Liver (tissue), 9 donors: ENCODE measurements around the gene DPH2. TPM values are rescaled to one million over a fixed set of nuclear protein-coding genes. Genes with fewer than 3 reads are reported as not detected.

Source experiments
- DNase-seq: peaks from one replicate; pipeline ENCODE4 v3.0.0-alpha.2; 2017; ENCODE audit warnings: low spot score
- H3K27ac ChIP-seq, 2 donors: one replicate each; pipeline ENCODE4 v1.7.0; 2013; ENCODE audit warnings: inconsistent platforms in 2 of 2, low read length in 2 of 2, control low read depth in 1 of 2, low read depth in 1 of 2, mild to moderate bottlenecking in 1 of 2
- H3K27me3 ChIP-seq, 4 donors: one replicate each; pipeline versions ENCODE4 v1.6.1 to v1.7.0; 2013; ENCODE audit warnings: low read length in 3 of 4, inconsistent platforms in 1 of 4, mild to moderate bottlenecking in 1 of 4, moderate library complexity in 1 of 4; ENCODE audit not compliant: control insufficient read depth in 4 of 4, insufficient read depth in 4 of 4
- H3K36me3 ChIP-seq, 4 donors: one replicate each; pipeline versions ENCODE4 v1.6.1 to v1.7.0; 2013; ENCODE audit warnings: low read length in 3 of 4, mild to moderate bottlenecking in 3 of 4, low read depth in 1 of 4, moderate library complexity in 1 of 4; ENCODE audit not compliant: control insufficient read depth in 4 of 4, insufficient read depth in 3 of 4
- H3K4me1 ChIP-seq, 4 donors: one replicate each; pipeline versions ENCODE4 v1.6.1 to v1.7.0; 2013; ENCODE audit warnings: low read length in 3 of 4, mild to moderate bottlenecking in 3 of 4, moderate library complexity in 1 of 4; ENCODE audit not compliant: control insufficient read depth in 4 of 4, insufficient read depth in 4 of 4
- H3K4me3 ChIP-seq, 3 donors: one replicate each; pipeline versions ENCODE4 v1.6.1 to v1.7.0; 2013; ENCODE audit warnings: low read length in 3 of 3, control low read depth in 1 of 3, low read depth in 1 of 3, mild to moderate bottlenecking in 1 of 3
- H3K9ac ChIP-seq, 2 donors: one replicate each; pipeline ENCODE4 v1.7.0; 2013; ENCODE audit warnings: low read length in 2 of 2, mild to moderate bottlenecking in 2 of 2, moderate library complexity in 2 of 2, control low read depth in 1 of 2, low read depth in 1 of 2
- H3K9me3 ChIP-seq, 4 donors: one replicate each; pipeline versions ENCODE4 v1.6.1 to v1.7.0; 2013; ENCODE audit warnings: low read length in 3 of 4; ENCODE audit not compliant: control insufficient read depth in 4 of 4
- ATF3 ChIP-seq: IDR thresholded peaks from 2 replicates; pipeline ENCODE4 v1.6.1; 2016; ENCODE audit warnings: antibody characterized with exemption
- CTCF ChIP-seq: fragments of 150-350 bp; IDR thresholded peaks from 2 replicates; pipeline ENCODE4 v1.5.1; 2017; ENCODE audit warnings: improper control_type of control experiment, low read depth, low read length; ENCODE audit not compliant: missing input control
- EGR1 ChIP-seq, 2 donors: IDR thresholded peaks; 2 replicates each; pipeline ENCODE4 v1.6.1; 2016 to 2018; ENCODE audit warnings: antibody characterized with exemption in 2 of 2, low read depth in 2 of 2
- FOXA1 ChIP-seq: IDR thresholded peaks from 2 replicates; pipeline ENCODE4 v1.6.1; 2016; ENCODE audit warnings: antibody characterized with exemption
- FOXA2 ChIP-seq: IDR thresholded peaks from 2 replicates; pipeline ENCODE4 v1.6.1; 2016; ENCODE audit warnings: antibody characterized with exemption
- HNF4A ChIP-seq, 2 donors: conservative IDR thresholded peaks; 2 replicates each; pipeline ENCODE4 v1.6.1; 2016; ENCODE audit warnings: antibody characterized with exemption in 2 of 2, mild to moderate bottlenecking in 2 of 2
- HNF4G ChIP-seq: IDR thresholded peaks from 2 replicates; pipeline ENCODE4 v1.6.1; 2016; ENCODE audit warnings: antibody characterized with exemption
- JUND ChIP-seq, 2 donors: IDR thresholded peaks; 2 replicates each; pipeline ENCODE4 v1.6.1; 2016; ENCODE audit warnings: antibody characterized with exemption in 2 of 2
- MAX ChIP-seq: IDR thresholded peaks from 2 replicates; pipeline ENCODE4 v1.6.1; 2016; ENCODE audit warnings: antibody characterized with exemption
- REST ChIP-seq: IDR thresholded peaks from 2 replicates; pipeline ENCODE4 v1.6.1; 2016; ENCODE audit warnings: antibody characterized with exemption, mild to moderate bottlenecking
- RXRA ChIP-seq, 2 donors: IDR thresholded peaks; 2 replicates each; pipeline ENCODE4 v1.6.1; 2017 to 2018; ENCODE audit warnings: antibody characterized with exemption in 2 of 2, mild to moderate bottlenecking in 1 of 2
- TAF1 ChIP-seq: conservative IDR thresholded peaks from 2 replicates; pipeline ENCODE4 v1.6.1; 2016; ENCODE audit warnings: antibody characterized with exemption, mild to moderate bottlenecking
- YY1 ChIP-seq: IDR thresholded peaks from 2 replicates; pipeline ENCODE4 v1.6.1; 2016; ENCODE audit warnings: antibody characterized with exemption, mild to moderate bottlenecking
- ZBTB33 ChIP-seq: IDR thresholded peaks from 2 replicates; pipeline ENCODE4 v1.6.1; 2016; ENCODE audit warnings: antibody characterized with exemption
- WGBS: extraction: QIAGEN DNeasy Blood & Tissue Kit; methylation state at CpG from one replicate; pipeline ENCODE4 v1.1.7; 2013; 5-methylcytosine and 5-hydroxymethylcytosine counted together
- polyA plus RNA-seq, 2 donors: library from polyadenylated mRNA; stranded (reverse) in 1 of 2; unstranded in 1 of 2; fragments of 200-250 nt in 1 of 2; fragments of >200 nt in 1 of 2; fragmentation: Nextera tagmentation in 1 of 2; extraction: Ambion mirVana in 1 of 2; gene quantifications; one replicate each; pipeline versions ENCODE4 v1.2.1 to v1.2.3, GENCODE V29; 2013 to 2015
- total RNA-seq, 2 donors: library from RNA; depleted of rRNA; stranded (reverse); fragments of >200 nt; gene quantifications; one replicate each; pipeline ENCODE4 v1.2.3, GENCODE V29; 2014
- donor health status: healthy.
- donor health status: healthy.
- donor health status: healthy.
- donor health status: healthy.
- donor health status: healthy.

The DPH2 gene
- total and polyA plus RNA-seq, 4 donors, result 9.3 to 20.9 (median 15.4) TPM

GRCh38 chr1:43949678-43950077, 20.1 kb upstream of the DPH2 start:
- Histone ChIP-seq H3K27me3 (no peaks in the 10 kb centered on the region), H3K36me3 (peaks cover 0 to 6% (median 0%) of the 10 kb centered on the region in 4 donors), H3K4me1 (peaks cover 5 to 28% (median 22%) of the 10 kb centered on the region in 4 donors), H3K27ac (no peak overlapping the region), H3K9me3 (no peaks in the 10 kb centered on the region), H3K4me3 (no peak overlapping the region), H3K9ac (no peak overlapping the region)
- DNase-seq, result no peak
- WGBS, result 88% methylated on average over 13 of the region's 13 CpGs
- no peak for TF ChIP-seq HNF4A (conservative IDR thresholded peaks at IDR 0.05)
- TF ChIP-seq REST, result no peak
- TF ChIP-seq FOXA2, result no peak
- no peak for TF ChIP-seq RXRA (IDR thresholded peaks at IDR 0.05)
- TF ChIP-seq EGR1 (IDR thresholded peaks at IDR 0.05; ENCODE audit: low read depth in 2 of 2), result no peak

GRCh38 chr1:43951021-43951985, 18.5 kb upstream of the DPH2 start:
- Histone ChIP-seq H3K4me1 (peaks cover 5 to 21% (median 16%) of the 10 kb centered on the region in 4 donors), H3K4me3 (no peak overlapping the region), H3K9ac (no peak overlapping the region), H3K9me3 (no peaks in the 10 kb centered on the region), H3K27ac (no peak overlapping the region), H3K27me3 (no peaks in the 10 kb centered on the region), H3K36me3 (peaks cover 0 to 8% (median 0%) of the 10 kb centered on the region in 4 donors)
- WGBS, result 98% methylated on average over 4 of the region's 4 CpGs
- no peak for DNase-seq
- TF ChIP-seq TAF1, result no peak
- no peak for TF ChIP-seq JUND (IDR thresholded peaks at IDR 0.05)
- TF ChIP-seq HNF4G, result no peak
- no peak for TF ChIP-seq ATF3
- no peak for TF ChIP-seq MAX
- no peak for TF ChIP-seq FOXA2
- no peak for TF ChIP-seq CTCF
- TF ChIP-seq EGR1 (IDR thresholded peaks at IDR 0.05; ENCODE audit: low read depth in 2 of 2), result no peak
- no peak for TF ChIP-seq YY1
- no peak for TF ChIP-seq ZBTB33
- no peak for TF ChIP-seq FOXA1
